Prostate gland (tissue), 2 donors: Measurements from ENCODE around the gene TECTA. TPM values are rescaled to one million over a fixed set of nuclear protein-coding genes. Genes with fewer than 3 reads are reported as not detected.

Source experiments
- DNase-seq: peaks from one replicate; pipeline ENCODE4 v3.0.0-alpha.2; 2019; ENCODE audit warnings: low spot score
- H3K27ac ChIP-seq, 2 donors: fragments of 200-600 bp; sonication (generic); 2 replicates each; pipeline ENCODE4 v1.5.1; 2017 to 2019
- H3K27me3 ChIP-seq: fragments of 200-600 bp; sonication (generic); replicated peaks from 2 replicates; pipeline ENCODE4 v1.5.1; 2019; ENCODE audit not compliant: insufficient read depth
- H3K36me3 ChIP-seq, 2 donors: fragments of 200-600 bp; sonication (generic); 1 replicate in 1 of 2; 2 replicates in 1 of 2; pipeline versions ENCODE4 v1.5.1 to v1.8.1; 2017 to 2019
- H3K4me1 ChIP-seq: fragments of 200-600 bp; sonication (generic); replicated peaks from 2 replicates; pipeline ENCODE4 v1.5.1; 2019
- H3K4me3 ChIP-seq, 2 donors: fragments of 200-600 bp; sonication (generic); 2 replicates each; pipeline ENCODE4 v1.5.1; 2017 to 2019
- H3K9me3 ChIP-seq: fragments of 200-600 bp; sonication (generic); 2 replicates; pipeline ENCODE4 v1.5.1; 2017
- POLR2A ChIP-seq: fragments of 450-650 bp; IDR thresholded peaks from one replicate; pipeline ENCODE4 v1.6.1; 2016; ENCODE audit warnings: antibody characterized with exemption, mild to moderate bottlenecking
- POLR2AphosphoS5 ChIP-seq: sonication (generic); formaldehyde crosslinking; IDR thresholded peaks from one replicate; pipeline ENCODE4 v1.6.1; 2017; ENCODE audit warnings: antibody characterized with exemption
- WGBS: methylation state at CpG from one replicate; pipeline ENCODE4 v1.1.5; 2018; 5-methylcytosine and 5-hydroxymethylcytosine counted together
- intact Hi-C: fragments of 100-400 bp; cut with DNase I; formaldehyde crosslinking; loops from one replicate; pipeline ENCODE4 v1.14.2; 2022
- total RNA-seq, 2 donors: library from RNA; depleted of rRNA; stranded (reverse); fragments of >200 nt; gene quantifications; one replicate each; pipeline ENCODE4 v1.1.0, GENCODE V29; 2016
- TF ChIP-seq, protein P1 (sequence below), 4 experiments: fragments of 200-600 bp in 2 of 4; fragments of 450-650 bp in 2 of 4; sonication (generic) in 2 of 4; IDR thresholded peaks; 1 replicate in 3 of 4; 2 replicates in 1 of 4; pipeline ENCODE4 v1.5.1; 2016 to 2019; ENCODE audit warnings: antibody characterized with exemption in 4 of 4, mild to moderate bottlenecking in 2 of 4, moderate library complexity in 2 of 4

The TECTA gene
- total RNA-seq, 2 donors from 2014 or later: 0.41 to 1.6 TPM

DNA sequence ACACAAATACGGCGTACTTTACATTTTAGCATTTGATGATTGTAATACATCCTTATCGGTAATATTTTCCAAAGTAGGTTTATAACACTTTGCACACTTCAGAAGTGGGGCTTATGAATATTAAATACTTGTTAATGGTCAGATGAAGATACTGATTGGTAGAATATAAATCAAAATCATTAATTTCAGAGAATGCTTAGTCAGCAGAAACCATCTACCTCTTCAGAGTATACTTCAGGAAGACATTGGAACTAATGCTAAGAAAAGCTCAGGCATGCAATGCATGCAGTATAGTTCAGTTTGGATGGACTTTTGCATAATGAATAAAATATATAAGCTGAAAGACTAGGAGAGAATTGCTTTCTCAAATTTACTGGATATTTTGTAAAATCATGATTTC, 19.7 kb upstream of the TECTA start:
- no peaks in the 10 kb centered on the region for H3K36me3 ChIP-seq
- 97% methylated on average over 3 of the region's 3 CpGs for WGBS
- H3K27ac ChIP-seq: no peak overlapping the region
- H3K4me3 ChIP-seq: no peak overlapping the region
- H3K27me3 ChIP-seq: no peaks in the 10 kb centered on the region
- no peaks in the 10 kb centered on the region for H3K4me1 ChIP-seq
- TF ChIP-seq POLR2A: no peak
- TF ChIP-seq POLR2AphosphoS5: no peak
- TF ChIP-seq, protein P1, sequence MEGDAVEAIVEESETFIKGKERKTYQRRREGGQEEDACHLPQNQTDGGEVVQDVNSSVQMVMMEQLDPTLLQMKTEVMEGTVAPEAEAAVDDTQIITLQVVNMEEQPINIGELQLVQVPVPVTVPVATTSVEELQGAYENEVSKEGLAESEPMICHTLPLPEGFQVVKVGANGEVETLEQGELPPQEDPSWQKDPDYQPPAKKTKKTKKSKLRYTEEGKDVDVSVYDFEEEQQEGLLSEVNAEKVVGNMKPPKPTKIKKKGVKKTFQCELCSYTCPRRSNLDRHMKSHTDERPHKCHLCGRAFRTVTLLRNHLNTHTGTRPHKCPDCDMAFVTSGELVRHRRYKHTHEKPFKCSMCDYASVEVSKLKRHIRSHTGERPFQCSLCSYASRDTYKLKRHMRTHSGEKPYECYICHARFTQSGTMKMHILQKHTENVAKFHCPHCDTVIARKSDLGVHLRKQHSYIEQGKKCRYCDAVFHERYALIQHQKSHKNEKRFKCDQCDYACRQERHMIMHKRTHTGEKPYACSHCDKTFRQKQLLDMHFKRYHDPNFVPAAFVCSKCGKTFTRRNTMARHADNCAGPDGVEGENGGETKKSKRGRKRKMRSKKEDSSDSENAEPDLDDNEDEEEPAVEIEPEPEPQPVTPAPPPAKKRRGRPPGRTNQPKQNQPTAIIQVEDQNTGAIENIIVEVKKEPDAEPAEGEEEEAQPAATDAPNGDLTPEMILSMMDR (IDR thresholded peaks at IDR 0.05): no peak
- intact Hi-C loops: no loop called here
- no peaks in the 10 kb centered on the region for H3K9me3 ChIP-seq
- DNase-seq: no peak

DNA sequence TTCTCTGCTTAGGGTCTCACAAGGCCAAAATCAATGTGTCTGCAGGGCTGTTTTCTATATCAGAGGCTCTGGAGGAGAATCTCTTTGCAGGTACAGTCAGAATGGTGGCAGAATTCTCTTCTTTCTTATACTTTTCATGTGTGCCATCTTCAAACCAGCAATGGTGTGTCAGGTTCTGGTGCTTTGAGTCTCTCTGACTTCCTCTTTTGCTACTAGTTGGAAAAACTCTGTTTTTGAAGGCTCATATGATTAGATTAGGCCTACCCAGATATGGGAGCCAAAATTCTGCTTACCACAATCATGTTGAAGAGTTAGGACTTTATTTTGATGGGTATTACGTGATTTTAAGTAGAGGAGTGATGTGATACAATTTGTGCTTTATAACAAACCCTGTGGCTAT, 18.8 kb upstream of the TECTA start:
- TF ChIP-seq, protein P1 (IDR thresholded peaks at IDR 0.05): no peak
- no peak for TF ChIP-seq POLR2A
- no peak for TF ChIP-seq POLR2AphosphoS5
- Histone ChIP-seq H3K9me3 (no peaks in the 10 kb centered on the region), H3K36me3 (no peaks in the 10 kb centered on the region), H3K4me1 (no peaks in the 10 kb centered on the region), H3K27ac (no peak overlapping the region), H3K4me3 (no peak overlapping the region), H3K27me3 (no peaks in the 10 kb centered on the region)
- no peak for DNase-seq
- WGBS: 97% methylated on average over 1 of the region's 1 CpG
- intact Hi-C loops: no loop called here

DNA sequence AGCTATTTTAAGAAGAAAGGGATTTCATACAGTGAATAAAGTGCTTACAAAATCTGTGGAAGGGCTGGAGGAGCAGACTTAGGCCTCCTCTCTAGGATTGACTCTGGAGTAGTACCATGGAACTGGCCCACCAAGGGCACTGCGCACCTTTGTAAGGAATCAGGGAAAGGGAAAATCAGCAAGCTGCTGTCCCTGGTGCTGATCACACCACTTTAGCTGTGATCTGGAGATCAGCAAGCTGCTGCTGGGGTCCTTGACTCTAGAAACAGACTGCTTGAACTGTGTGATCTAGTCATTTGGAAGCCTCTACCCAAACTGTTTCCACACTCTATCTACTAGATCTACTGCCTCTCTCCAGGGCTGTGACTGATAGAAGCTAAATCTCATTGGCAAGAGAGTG, 18.4 kb upstream of the TECTA start:
- DNase-seq: no peak
- intact Hi-C loops: no loop called here
- TF ChIP-seq, protein P1 (IDR thresholded peaks at IDR 0.05): no peak
- TF ChIP-seq POLR2A (no peak), POLR2AphosphoS5 (no peak)
- no peaks in the 10 kb centered on the region for H3K27me3 ChIP-seq
- H3K9me3 ChIP-seq: no peaks in the 10 kb centered on the region
- no peaks in the 10 kb centered on the region for H3K36me3 ChIP-seq
- H3K4me1 ChIP-seq: no peaks in the 10 kb centered on the region
- no peak overlapping the region for H3K4me3 ChIP-seq
- no peak overlapping the region for H3K27ac ChIP-seq
- 95% methylated on average over 1 of the region's 1 CpG for WGBS

DNA sequence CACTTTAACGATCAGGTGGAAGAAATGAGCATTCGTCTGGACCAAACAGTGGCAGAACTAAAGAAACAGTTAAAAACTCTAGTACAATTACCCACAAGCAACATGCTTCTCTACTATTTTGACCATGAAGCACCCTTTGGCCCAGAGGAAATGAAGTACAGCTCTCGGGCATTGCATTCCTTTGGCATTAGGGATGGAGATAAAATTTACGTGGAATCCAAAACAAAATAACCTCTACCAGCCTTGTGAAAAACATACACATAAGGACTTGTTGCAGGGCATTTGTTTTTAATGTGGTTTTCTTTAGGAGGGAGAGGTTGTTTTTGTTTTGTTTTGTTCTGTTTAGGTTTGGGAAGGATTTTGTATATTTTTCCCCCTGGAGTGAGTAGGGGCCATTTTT, 14.2 kb upstream of the TECTA start:
- H3K4me1 ChIP-seq: no peaks in the 10 kb centered on the region
- no peak overlapping the region for H3K4me3 ChIP-seq
- H3K27me3 ChIP-seq: no peaks in the 10 kb centered on the region
- H3K27ac ChIP-seq: no peak overlapping the region
- intact Hi-C loops: no loop called here
- TF ChIP-seq, protein P1 (IDR thresholded peaks at IDR 0.05): no peak
- no peak for TF ChIP-seq POLR2AphosphoS5
- TF ChIP-seq POLR2A: no peak
- DNase-seq: no peak
- no peaks in the 10 kb centered on the region for H3K9me3 ChIP-seq
- no peaks in the 10 kb centered on the region for H3K36me3 ChIP-seq
- 90% methylated on average over 4 of the region's 4 CpGs for WGBS

DNA sequence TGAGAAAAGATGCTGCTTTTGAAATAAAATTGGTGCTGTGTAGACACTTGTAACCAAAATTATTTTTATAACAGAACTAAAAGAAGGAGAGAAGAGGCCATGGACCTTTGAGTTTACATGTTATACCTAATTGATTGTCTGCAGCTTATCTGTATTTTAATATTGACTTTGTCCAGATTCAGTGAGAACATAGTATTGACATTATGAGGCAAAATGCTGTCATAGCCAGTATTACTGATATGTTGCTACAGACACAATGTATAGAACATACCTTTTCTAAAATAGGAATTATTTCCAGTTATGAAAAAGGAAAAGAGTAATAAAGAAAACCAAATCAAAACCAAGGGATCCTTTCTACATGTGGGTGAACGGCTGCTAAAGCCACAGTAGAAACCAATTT, 11.5 kb upstream of the TECTA start:
- no peak for TF ChIP-seq POLR2A
- TF ChIP-seq, protein P1 (IDR thresholded peaks at IDR 0.05): no peak
- no peaks in the 10 kb centered on the region for H3K4me1 ChIP-seq
- 100% methylated on average over 1 of the region's 1 CpG for WGBS
- H3K9me3 ChIP-seq: no peaks in the 10 kb centered on the region
- no peaks in the 10 kb centered on the region for H3K36me3 ChIP-seq
- no peak overlapping the region for H3K27ac ChIP-seq
- no peaks in the 10 kb centered on the region for H3K27me3 ChIP-seq
- DNase-seq: no peak
- H3K4me3 ChIP-seq: no peak overlapping the region
- intact Hi-C loops: no loop called here
